Measurements from ENCODE around the gene NAA35.

NAA35 gene

DNA sequence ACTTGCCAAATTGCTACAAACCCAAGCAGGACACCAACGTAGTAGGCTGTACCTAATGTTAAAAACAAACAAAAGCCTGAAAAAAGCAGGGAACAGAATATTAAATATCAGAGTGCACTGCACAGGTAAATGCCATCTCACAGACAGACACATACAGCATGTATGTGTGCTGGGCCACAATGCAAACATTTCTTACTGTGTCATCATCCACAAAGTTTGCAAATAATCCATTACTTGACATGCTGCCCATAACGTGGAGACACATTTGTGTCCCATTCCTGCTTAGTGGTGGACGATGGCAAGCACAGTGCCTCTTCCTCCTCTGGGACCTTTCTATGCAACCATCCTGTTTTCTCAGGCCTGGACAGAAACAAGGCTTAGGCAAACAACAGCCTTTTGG lies 113.7 kb downstream of the NAA35 start:
- H3K4me3 ChIP-seq (ENCODE audit: low read depth, low read length), result no peak overlapping the region
- TF ChIP-seq, protein P1, sequence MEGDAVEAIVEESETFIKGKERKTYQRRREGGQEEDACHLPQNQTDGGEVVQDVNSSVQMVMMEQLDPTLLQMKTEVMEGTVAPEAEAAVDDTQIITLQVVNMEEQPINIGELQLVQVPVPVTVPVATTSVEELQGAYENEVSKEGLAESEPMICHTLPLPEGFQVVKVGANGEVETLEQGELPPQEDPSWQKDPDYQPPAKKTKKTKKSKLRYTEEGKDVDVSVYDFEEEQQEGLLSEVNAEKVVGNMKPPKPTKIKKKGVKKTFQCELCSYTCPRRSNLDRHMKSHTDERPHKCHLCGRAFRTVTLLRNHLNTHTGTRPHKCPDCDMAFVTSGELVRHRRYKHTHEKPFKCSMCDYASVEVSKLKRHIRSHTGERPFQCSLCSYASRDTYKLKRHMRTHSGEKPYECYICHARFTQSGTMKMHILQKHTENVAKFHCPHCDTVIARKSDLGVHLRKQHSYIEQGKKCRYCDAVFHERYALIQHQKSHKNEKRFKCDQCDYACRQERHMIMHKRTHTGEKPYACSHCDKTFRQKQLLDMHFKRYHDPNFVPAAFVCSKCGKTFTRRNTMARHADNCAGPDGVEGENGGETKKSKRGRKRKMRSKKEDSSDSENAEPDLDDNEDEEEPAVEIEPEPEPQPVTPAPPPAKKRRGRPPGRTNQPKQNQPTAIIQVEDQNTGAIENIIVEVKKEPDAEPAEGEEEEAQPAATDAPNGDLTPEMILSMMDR (IDR thresholded peaks at IDR 0.05; ENCODE audit: insufficient read depth, low read depth, low read length, missing control alignments), result no peak
- DNase-seq (ENCODE audit: low read depth), result no peak

DNA sequence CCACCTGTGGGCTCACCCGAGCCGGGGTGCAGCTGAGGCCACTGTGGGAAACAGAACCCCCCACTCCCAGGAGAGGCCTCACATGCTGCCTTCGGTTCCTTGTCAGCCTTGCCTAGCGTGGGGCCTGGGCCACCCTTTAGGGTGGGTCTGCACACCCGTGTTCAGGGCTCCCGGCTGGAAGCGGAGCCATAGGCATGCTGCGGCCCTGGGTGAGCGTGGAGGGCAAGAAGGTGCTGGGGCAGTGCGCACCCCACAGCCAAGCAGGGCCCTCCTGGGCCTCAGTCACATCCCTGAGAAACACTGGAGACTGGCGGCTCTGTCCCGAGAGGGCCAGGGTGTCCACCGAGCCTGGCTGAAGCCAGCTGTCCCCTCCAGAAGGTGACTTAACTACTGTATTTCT lies 116.5 kb downstream of the NAA35 start:
- no peak overlapping the region for H3K4me3 ChIP-seq (ENCODE audit: low read depth, low read length)
- DNase-seq (ENCODE audit: low read depth), result no peak
- TF ChIP-seq, protein P1 (IDR thresholded peaks at IDR 0.05; ENCODE audit: insufficient read depth, low read depth, low read length, missing control alignments), result no peak

DNA sequence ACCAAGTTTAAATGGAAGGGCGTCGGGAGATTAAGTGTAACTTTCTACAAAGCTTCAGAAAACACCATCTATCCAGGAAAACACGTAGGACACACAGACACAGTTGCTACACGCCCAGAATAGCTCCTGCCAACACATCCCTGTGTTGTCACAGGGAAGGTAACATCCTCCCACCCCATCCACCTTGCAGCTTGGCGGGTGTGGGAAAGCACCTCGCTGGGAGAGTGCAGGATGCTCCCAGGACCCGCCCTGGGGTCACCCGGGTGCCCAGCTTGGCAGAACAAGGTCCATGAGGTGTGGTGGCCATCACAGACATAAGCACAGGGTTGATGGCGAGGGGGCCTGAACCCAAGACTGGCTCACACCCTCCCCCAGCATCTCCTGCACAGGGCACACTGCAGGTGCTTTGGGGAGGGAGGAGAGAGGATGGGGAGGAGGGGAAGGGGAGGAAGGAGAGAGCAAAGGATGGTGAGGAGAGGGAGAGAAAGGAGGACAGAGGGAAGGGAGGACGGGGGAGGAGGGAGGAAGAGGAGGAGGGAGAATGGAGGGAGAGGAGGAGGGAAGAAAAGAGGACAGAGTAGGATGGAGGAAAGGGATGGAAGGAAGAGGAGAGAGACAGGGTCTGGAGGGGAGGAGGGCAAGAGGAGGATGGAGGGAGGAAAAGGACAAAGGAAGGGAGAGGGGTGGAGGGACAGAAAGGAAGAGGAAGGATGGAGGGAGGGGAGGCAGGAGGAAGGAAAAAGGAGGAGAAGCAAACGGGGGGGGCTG lies 121.2 kb downstream of the NAA35 start:
- TF ChIP-seq, protein P1 (IDR thresholded peaks at IDR 0.05; ENCODE audit: insufficient read depth, low read depth, low read length, missing control alignments), result no peak
- no peak for DNase-seq (ENCODE audit: low read depth)
- no peak overlapping the region for H3K4me3 ChIP-seq (ENCODE audit: low read depth, low read length)

DNA sequence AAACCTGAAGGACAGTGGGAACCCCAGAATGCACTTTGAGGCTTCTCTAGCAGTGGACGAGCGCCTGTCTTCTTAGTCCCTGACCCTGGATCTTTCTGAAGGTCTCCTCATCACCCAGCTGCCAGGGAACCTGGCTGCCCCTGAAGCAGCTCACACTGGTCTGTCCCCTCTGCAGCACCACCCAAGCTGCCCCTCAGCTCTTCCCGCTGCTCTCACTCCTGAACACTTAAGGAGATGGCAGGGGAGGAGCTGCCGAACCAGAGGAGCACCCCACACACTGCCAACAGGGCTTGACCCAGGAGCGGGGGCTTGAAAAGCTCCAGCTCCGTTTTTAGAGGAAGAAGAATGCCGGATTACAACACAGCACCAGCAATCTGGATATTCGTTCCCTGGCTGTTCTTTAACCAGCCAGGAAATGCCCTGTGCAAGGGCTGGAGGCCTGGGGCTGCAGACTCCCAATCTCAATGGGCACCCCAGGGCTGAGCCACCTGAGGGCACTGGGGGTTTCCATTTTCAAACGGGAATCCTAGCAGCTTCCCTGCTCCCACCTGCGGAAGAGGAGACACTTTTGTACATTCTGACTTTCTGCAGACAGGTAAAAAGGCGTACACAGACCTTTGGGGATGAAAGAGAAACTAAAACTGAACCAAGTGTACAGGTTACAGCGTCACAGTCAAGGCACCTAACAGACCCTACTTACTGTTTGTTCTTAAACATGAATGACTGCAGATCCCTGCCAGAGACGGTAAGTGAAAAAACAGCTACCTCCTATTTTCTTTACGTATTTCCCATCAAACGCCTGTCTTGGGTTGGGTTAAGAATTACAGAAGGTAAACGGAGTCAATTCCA lies 122.1 kb downstream of the NAA35 start:
- peak overlapping the region; percentile 5 for H3K4me3 ChIP-seq (ENCODE audit: low read depth, low read length)
- DNase-seq (ENCODE audit: low read depth), result peak; percentile 19
- TF ChIP-seq, protein P1 (IDR thresholded peaks at IDR 0.05; ENCODE audit: insufficient read depth, low read depth, low read length, missing control alignments), result no peak

DNA sequence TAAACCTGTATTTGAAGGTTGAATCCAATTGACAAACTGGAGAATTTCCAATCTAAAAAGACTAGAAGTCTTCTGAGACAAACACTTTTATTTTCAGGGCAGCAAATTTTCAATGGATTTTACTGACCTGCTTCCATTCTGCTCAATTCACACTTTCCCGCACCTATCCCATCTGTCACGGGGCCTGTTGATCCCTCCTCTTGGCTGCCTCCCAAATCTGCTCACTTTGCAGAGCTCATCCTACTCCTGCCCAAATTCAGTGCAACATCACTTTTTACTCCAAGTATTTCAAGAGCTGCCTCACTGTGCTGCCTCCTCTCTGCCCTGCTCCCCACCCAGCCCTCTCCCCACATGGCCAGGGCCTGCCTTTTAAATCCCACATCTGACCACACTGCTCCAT lies 123.3 kb downstream of the NAA35 start:
- no peak for DNase-seq (ENCODE audit: low read depth)
- H3K4me3 ChIP-seq (ENCODE audit: low read depth, low read length), result no peak overlapping the region
- TF ChIP-seq, protein P1 (IDR thresholded peaks at IDR 0.05; ENCODE audit: insufficient read depth, low read depth, low read length, missing control alignments), result no peak

DNA sequence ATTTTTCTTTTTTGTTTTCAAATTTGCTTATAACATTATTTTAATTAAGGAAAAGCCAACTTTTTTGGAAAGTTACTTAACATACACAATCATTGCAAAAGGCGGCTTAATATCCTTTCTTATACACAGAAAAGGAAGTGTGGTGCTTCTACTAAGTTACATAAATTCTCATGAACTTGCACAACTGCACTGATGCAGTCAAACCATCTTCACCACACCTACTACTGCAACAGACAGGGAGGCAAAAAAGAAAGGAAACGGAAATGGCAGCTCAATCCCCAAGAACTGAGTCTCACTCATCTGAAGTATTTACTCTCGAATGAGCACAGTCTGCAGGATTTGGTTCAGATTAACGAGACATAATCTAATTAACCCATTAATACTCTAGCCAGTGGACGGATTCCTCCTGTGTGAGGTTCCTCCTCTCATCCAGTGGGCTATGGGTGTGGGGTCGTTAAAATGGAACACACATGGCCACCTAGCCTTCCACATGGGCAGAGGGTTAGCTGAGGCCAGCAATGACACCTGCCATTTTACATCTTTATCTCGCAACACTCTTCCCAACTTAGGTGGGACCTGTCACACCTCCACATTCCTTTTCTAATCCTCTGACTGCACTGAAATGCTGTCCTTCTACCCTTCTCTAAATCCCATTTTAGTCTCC lies 128.4 kb downstream of the NAA35 start:
- TF ChIP-seq, protein P1 (IDR thresholded peaks at IDR 0.05; ENCODE audit: insufficient read depth, low read depth, low read length, missing control alignments), result no peak

More for the DNA sequence above, 128.4 kb downstream of the NAA35 start:
- DNase-seq (ENCODE audit: low read depth), result no peak
- H3K4me3 ChIP-seq (ENCODE audit: low read depth, low read length), result no peak overlapping the region

Data from GM12865 (cell line).